Epithelial cell of esophagus (primary cell): ENCODE data around the gene SLC15A2.

Source experiments
- DNase-seq: peaks from one replicate; pipeline ENCODE4 v3.0.0; 2010; ENCODE audit warnings: low read depth
- H3K4me3 ChIP-seq: 2 replicates; pipeline ENCODE4 v1.5.1; 2011; ENCODE audit warnings: mild to moderate bottlenecking, low read length, control low read depth
- CTCF ChIP-seq: IDR thresholded peaks from 2 replicates; pipeline ENCODE4 v1.5.1; 2011; ENCODE audit warnings: low read depth, mild to moderate bottlenecking, low read length, control low read depth, inconsistent platforms; ENCODE audit not compliant: insufficient read depth; ENCODE audit errors: missing control alignments

The SLC15A2 gene

GRCh38 chr3:121895736-121896135 lies 1.5 kb downstream of the SLC15A2 start:
- no peak for DNase-seq
- no peak overlapping the region for H3K4me3 ChIP-seq
- TF ChIP-seq CTCF, result no peak

GRCh38 chr3:121896823-121897222 lies 2.6 kb downstream of the SLC15A2 start:
- no peak for TF ChIP-seq CTCF
- no peak overlapping the region for H3K4me3 ChIP-seq
- peak; percentile 60 for DNase-seq

- H3K4me3 ChIP-seq, result no peak overlapping the region
- no peak for TF ChIP-seq CTCF
- peak; percentile 75 for DNase-seq
These were observed 3.1 kb downstream of the SLC15A2 start for GRCh38 chr3:121897296-121897695.

- H3K4me3 ChIP-seq, result no peak overlapping the region
- no peak for TF ChIP-seq CTCF
- DNase-seq, result no peak
These were observed 19.2 kb downstream of the SLC15A2 start for GRCh38 chr3:121913305-121913990.

GRCh38 chr3:121914081-121914998 lies 20.1 kb downstream of the SLC15A2 start:
- no peak for TF ChIP-seq CTCF
- no peak overlapping the region for H3K4me3 ChIP-seq
- DNase-seq, result no peak

GRCh38 chr3:121916189-121916588 lies 22.0 kb downstream of the SLC15A2 start:
- TF ChIP-seq CTCF, result no peak
- DNase-seq, result no peak
- no peak overlapping the region for H3K4me3 ChIP-seq
